K562 (cell line): Measurements from ENCODE around the gene NR2F6. TPM values are rescaled to one million over a fixed set of nuclear protein-coding genes. Genes with fewer than 3 reads are reported as not detected.

Experiments used
- ATAC-seq: fragments of 200-7000 bp; cut with Tn5 transposase; 3 replicates; pipeline ENCODE4 v1.9.1; 2020; ENCODE audit warnings: moderate library complexity
- BruUV-seq: library from RNA; stranded (reverse); fragments of 400-500 nt; replicated peaks from 2 replicates; lab custom pipeline; 2021; lab: Mats Ljungman, UMichigan
- CTCF ChIA-PET: fragments of 300-600 bp; formaldehyde crosslinking; extraction: SDS; loops from one replicate; lab custom pipeline; 2021; ENCODE audit warnings: low intra/inter-chr PET ratio; lab: Yijun Ruan, JAX
- POLR2A ChIA-PET: fragments of 300-600, 350-650 bp; sonication (Branson Sonifier 250); formaldehyde crosslinking; extraction: SDS; loops from one replicate; lab custom pipeline; 2021; ENCODE audit warnings: antibody characterized with exemption, inconsistent platforms; lab: Yijun Ruan, JAX
- DNase-seq, 4 experiments: peaks; one replicate each; pipeline versions ENCODE4 v3.0.0 to v3.0.0-alpha.2; 2011 to 2018; ENCODE audit warnings: low spot score in 3 of 4, mixed read lengths in 3 of 4; ENCODE audit errors: extremely low read depth in 1 of 4
- FAIRE-seq: peaks from 2 replicates; lab custom pipeline; 2011; peaks lifted over from hg19 to GRCh38; lab: Jason Lieb, UNC
- H2AFZ ChIP-seq: 2 replicates; pipeline ENCODE4 v1.6.0; 2011; ENCODE audit warnings: low read depth, low read length, control low read depth, inconsistent platforms
- H3K27ac ChIP-seq: fragments of 200-600 bp; 3 replicates; pipeline ENCODE4 v1.8.0; 2011; ENCODE audit warnings: low read depth, mild to moderate bottlenecking, control low read depth, inconsistent platforms, low read length, moderate library complexity, mixed read lengths; ENCODE audit errors: extremely low read depth
- H3K27me3 ChIP-seq, 2 experiments: fragments of 300-600 bp in 1 of 2; 2 replicates in 1 of 2; 3 replicates in 1 of 2; pipeline versions ENCODE4 v1.6.0 to v1.8.0; 2011; ENCODE audit warnings: inconsistent platforms in 2 of 2, low read length in 2 of 2, mild to moderate bottlenecking in 1 of 2, mixed read lengths in 1 of 2, moderate library complexity in 1 of 2; ENCODE audit not compliant: control insufficient read depth in 2 of 2, insufficient read depth in 2 of 2
- H3K36me3 ChIP-seq: fragments of 300-600 bp; 3 replicates; pipeline ENCODE4 v1.8.0; 2011; ENCODE audit warnings: mild to moderate bottlenecking, low read length, inconsistent platforms; ENCODE audit not compliant: control insufficient read depth, insufficient read depth
- H3K4me1 ChIP-seq, 2 experiments: fragments of 200-600 bp in 1 of 2; replicated peaks in 1 of 2; 2 replicates in 1 of 2; 3 replicates in 1 of 2; pipeline versions ENCODE4 v1.5.1 to v1.8.0; 2011; ENCODE audit warnings: inconsistent platforms in 2 of 2, low read length in 2 of 2, mild to moderate bottlenecking in 1 of 2, mixed read lengths in 1 of 2, moderate library complexity in 1 of 2; ENCODE audit not compliant: control insufficient read depth in 2 of 2, insufficient read depth in 2 of 2
- H3K4me2 ChIP-seq: 2 replicates; pipeline ENCODE4 v1.6.1; 2011; ENCODE audit warnings: low read length, control low read depth, inconsistent platforms, mixed read lengths; ENCODE audit not compliant: insufficient read depth
- H3K4me3 ChIP-seq: fragments of 200-600 bp; sonication (generic), shearing (Covaris generic); 2 replicates; pipeline ENCODE4 v1.5.1; 2016; ENCODE audit warnings: control low read depth, inconsistent platforms
- H3K79me2 ChIP-seq: fragments of 200-600 bp; 3 replicates; pipeline ENCODE4 v1.8.0; 2011; ENCODE audit warnings: low read length, inconsistent platforms; ENCODE audit not compliant: control insufficient read depth, insufficient read depth
- H3K9ac ChIP-seq, 2 experiments: 2 replicates each; pipeline versions ENCODE4 v1.6.0 to v1.6.1; 2011; ENCODE audit warnings: low read depth in 2 of 2, low read length in 2 of 2, control low read depth in 1 of 2, inconsistent platforms in 1 of 2, mild to moderate bottlenecking in 1 of 2, mixed read lengths in 1 of 2; ENCODE audit not compliant: insufficient read depth in 1 of 2
- H3K9me1 ChIP-seq: one replicate; pipeline ENCODE4 v1.6.0; 2011; ENCODE audit warnings: inconsistent platforms, mild to moderate bottlenecking, low read length, moderate library complexity; ENCODE audit not compliant: control insufficient read depth, insufficient read depth
- H3K9me3 ChIP-seq: replicated peaks from 2 replicates; pipeline ENCODE4 v1.5.1; 2011; ENCODE audit warnings: low read depth, low read length, inconsistent platforms; ENCODE audit not compliant: control insufficient read depth, insufficient read depth
- H4K20me1 ChIP-seq: replicated peaks from 2 replicates; pipeline ENCODE4 v1.6.1; 2011; ENCODE audit warnings: low read length, inconsistent platforms, mixed read lengths; ENCODE audit not compliant: control insufficient read depth, insufficient read depth
- CHD2 ChIP-seq: IDR thresholded peaks from 2 replicates; pipeline ENCODE4 v1.6.1; 2011; ENCODE audit warnings: low read depth, low read length
- ELF4 ChIP-seq: fragments of 450-650 bp; formaldehyde crosslinking; IDR thresholded peaks from 2 replicates; pipeline ENCODE4 v1.4.0; 2022; ENCODE audit warnings: missing genetic modification characterization
- ESRRB ChIP-seq: fragments of 250-450 bp; sonication (Bioruptor Pico); IDR thresholded peaks from 2 replicates; pipeline ENCODE4 v1.5.0; 2020; ENCODE audit warnings: mild to moderate bottlenecking, moderate library complexity, borderline replicate concordance
- FOXM1 ChIP-seq, 2 experiments: fragments of 450-650 bp in 1 of 2; sonication (generic) in 1 of 2; formaldehyde crosslinking in 1 of 2; IDR thresholded peaks; 2 replicates each; pipeline versions ENCODE4 v1.6.1 to v1.9.0; 2017 to 2022; ENCODE audit warnings: low read depth in 2 of 2, mild to moderate bottlenecking in 2 of 2, missing genetic modification reagents in 1 of 2, moderate library complexity in 1 of 2
- KDM2B ChIP-seq: fragments of 250-450 bp; sonication (Bioruptor Pico); IDR thresholded peaks from 2 replicates; pipeline ENCODE4 v1.8.0; 2021; ENCODE audit warnings: mild to moderate bottlenecking, moderate library complexity
- MEF2D ChIP-seq: conservative IDR thresholded peaks from 2 replicates; pipeline ENCODE4 v1.6.1; 2016; ENCODE audit warnings: low read depth, missing genetic modification characterization, missing compliant biosample characterization
- NELFE ChIP-seq: IDR thresholded peaks from 2 replicates; pipeline ENCODE4 v1.6.1; 2011; ENCODE audit warnings: mild to moderate bottlenecking; ENCODE audit not compliant: insufficient read depth, insufficient read length
- POLR3G ChIP-seq: IDR thresholded peaks from 2 replicates; pipeline ENCODE4 v1.6.1; 2011; ENCODE audit not compliant: insufficient read length, insufficient replicate concordance; ENCODE audit errors: extremely low read depth
- STAT5A ChIP-seq: IDR thresholded peaks from 2 replicates; pipeline ENCODE4 v1.6.1; 2012; ENCODE audit warnings: low read length, inconsistent platforms, borderline replicate concordance
- XRCC5 ChIP-seq: fragments of 200-400 bp; formaldehyde crosslinking; IDR thresholded peaks from 2 replicates; pipeline ENCODE4 v1.6.1; 2017; ENCODE audit warnings: low read depth, mild to moderate bottlenecking, low read length
- ZNF551 ChIP-seq: fragments of 250-450 bp; sonication (Bioruptor Pico); IDR thresholded peaks from 2 replicates; pipeline ENCODE4 v1.5.0; 2021; ENCODE audit warnings: mild to moderate bottlenecking, moderate library complexity
- ZNF583 ChIP-seq: fragments of 250-450 bp; sonication (Bioruptor Pico); IDR thresholded peaks from 2 replicates; pipeline ENCODE4 v1.4.0; 2020
- ZNF707 ChIP-seq: fragments of 250-450 bp; sonication (Bioruptor Pico); conservative IDR thresholded peaks from 2 replicates; pipeline ENCODE4 v1.8.0; 2022; ENCODE audit warnings: inconsistent platforms, mild to moderate bottlenecking, moderate library complexity
- WGBS: fragments of 100-300 bp; shearing (Covaris generic); methylation state at CpG from one replicate; pipeline ENCODE4 v1.1.6; 2016; ENCODE audit warnings: low coverage, mixed read lengths; ENCODE audit not compliant: insufficient coverage; ENCODE audit errors: missing lambda C conversion rate; 5-methylcytosine and 5-hydroxymethylcytosine counted together
- in situ Hi-C: fragments of 300-500 bp; cut with MboI; formaldehyde crosslinking; loops from 4 replicates; pipeline ENCODE4 v1.15.0; 2018; ENCODE audit warnings: inconsistent platforms, mixed read lengths
- intact Hi-C: fragments of 100-400 bp; cut with micrococcal nuclease; formaldehyde crosslinking; loops from 2 replicates; pipeline ENCODE4 v1.14.2; 2022
- polyA plus RNA-seq, 8 experiments: library from polyadenylated mRNA; depleted of rRNA in 4 of 8; stranded (reverse) in 5 of 8; unstranded in 3 of 8; fragments of >200 nt; fragmentation: Nextera tagmentation in 2 of 8; fragmentation: Illumina TruSeq in 1 of 8; extraction: Ambion mirVana in 2 of 8; extraction: Trizol in 1 of 8; gene quantifications; 2 replicates each; pipeline versions ENCODE4 v1.2.1 to v1.2.3, GENCODE V29; 2011 to 2014; ENCODE audit warnings: inconsistent platforms in 1 of 8, missing spikeins in 1 of 8
- total RNA-seq, 7 experiments: library from RNA; depleted of rRNA in 6 of 7; stranded (reverse); fragments of >200 nt in 6 of 7; fragmentation: Illumina TruSeq in 2 of 7; extraction: Trizol in 2 of 7; gene quantifications; 2 replicates each; pipeline versions ENCODE4 v1.2.1 to v1.2.3, GENCODE V29; 2011 to 2021; ENCODE audit warnings: low replicate concordance in 1 of 7

The NR2F6 gene
- total and polyA plus RNA-seq, 9 of the 15 experiments (the other 6 are each of a cell fraction or from before 2014, with no cell fraction given) = 0.76 to 97.5 (median 18.8) TPM

DNA sequence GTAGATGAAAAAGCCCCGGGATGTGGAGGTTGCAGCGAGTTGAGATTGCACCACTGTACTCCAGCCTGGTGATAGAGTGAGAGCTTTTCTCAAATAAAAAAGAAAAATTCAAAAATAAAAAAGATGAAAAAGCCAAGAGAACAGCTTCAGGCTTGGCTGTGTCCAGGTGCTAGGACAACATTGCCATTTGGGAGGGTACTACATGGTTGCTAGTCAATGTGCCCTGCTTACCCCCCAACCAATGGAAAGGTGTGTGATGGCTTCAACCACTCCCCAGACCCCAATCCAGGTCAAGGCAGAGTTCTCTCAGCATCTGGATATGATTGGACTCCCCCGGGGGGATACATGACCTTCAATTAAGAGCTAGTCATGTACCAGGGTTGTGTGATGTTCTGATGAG lies 33.7 kb upstream of the NR2F6 start:
- H2AFZ ChIP-seq = no peak overlapping the region
- H3K9ac ChIP-seq = no peak overlapping the region
- no peaks in the 10 kb centered on the region for H3K27me3 ChIP-seq
- H3K4me3 ChIP-seq = no peak overlapping the region
- peaks cover 6% of the 10 kb centered on the region; the same call in 1 of the 2 replicates for H4K20me1 ChIP-seq
- H3K27ac ChIP-seq = no peak overlapping the region
- ATAC-seq (no peak), FAIRE-seq (no peak), DNase-seq (no peak)
- no peak overlapping the region for H3K4me2 ChIP-seq
- BruUV-seq = no TSS peak
- POLR2A ChIA-PET = interaction anchor here (0.6 to 0.9 kb wide), 6 partner anchors 11 to 652 kb away, joined by 3 to 5 read pairs (median 4); partner anchors contain the start of genes BABAM1 and MED26
- intact Hi-C loops (no loop called here), in situ Hi-C loops (loop anchor here (5.0 kb wide), 1 partner anchor 77 kb away; no protein-coding TSS in a partner anchor)
- H3K36me3 ChIP-seq = peaks cover 47% of the 10 kb centered on the region; the same call in 2 of the 3 replicates
- peaks cover 0 to 24% of the 10 kb centered on the region in 2 experiments; a peak in 4 of 5 replicates for H3K4me1 ChIP-seq
- CTCF ChIA-PET = no interaction called here
- 87% methylated on average over 3 of the region's 3 CpGs for WGBS
- H3K9me1 ChIP-seq = peaks cover 3% of the 10 kb centered on the region
- H3K79me2 ChIP-seq = peaks cover 5% of the 10 kb centered on the region; the same call in 2 of the 3 replicates
- no peaks in the 10 kb centered on the region for H3K9me3 ChIP-seq
- TF ChIP-seq ESRRB (CRISPR knock-in tag) (no peak), KDM2B (no peak), FOXM1 (IDR thresholded peaks at IDR 0.05; ENCODE audit: low read depth) (no peak), FOXM1 (CRISPR knock-in tag; IDR thresholded peaks at IDR 0.05; ENCODE audit: low read depth) (no peak), STAT5A (no peak), ZNF551 (CRISPR knock-in tag) (no peak), ZNF707 (CRISPR knock-in tag) (no peak), CHD2 (no peak), POLR3G (no peak), NELFE (no peak), ELF4 (no peak), ZNF583 (CRISPR knock-in tag) (no peak), XRCC5 (no peak), MEF2D (tag) (no peak)
